8988T (cell line): ENCODE data around the gene CDKN2B-AS1.

Experiments used
- DNase-seq: peaks from one replicate; pipeline ENCODE4 v3.0.0; 2011

Gene CDKN2B-AS1

DNA sequence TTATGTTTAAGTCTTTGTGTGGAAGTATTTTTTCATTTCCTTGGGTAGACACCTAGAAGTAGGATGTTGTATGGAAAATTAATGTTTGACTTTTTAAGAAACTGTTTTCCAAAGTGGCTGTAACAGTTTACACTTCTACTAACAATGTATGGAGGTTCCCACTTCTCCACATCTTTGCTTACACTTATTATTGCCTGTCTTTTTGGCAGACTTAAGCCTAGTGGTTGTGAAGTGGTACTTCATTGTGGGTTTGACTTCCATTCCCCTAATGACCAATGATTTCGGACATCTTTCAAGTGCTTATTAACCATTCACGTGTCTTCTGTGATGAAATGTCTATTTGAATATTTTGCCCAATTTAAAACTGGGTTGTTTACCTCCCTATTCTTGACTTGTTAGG, 106.0 kb downstream of the CDKN2B-AS1 start:
- DNase-seq: no peak

- no peak for DNase-seq
These were observed 107.8 kb downstream of the CDKN2B-AS1 start for GRCh38 chr9:22102146-22103053.

GRCh38 chr9:22103685-22104575, 109.3 kb downstream of the CDKN2B-AS1 start:
- DNase-seq: no peak

- DNase-seq: no peak
These were observed 110.6 kb downstream of the CDKN2B-AS1 start for GRCh38 chr9:22105005-22105722.

- no peak for DNase-seq
These were observed 112.8 kb downstream of the CDKN2B-AS1 start for GRCh38 chr9:22107202-22108045.

- DNase-seq: no peak
These were observed 114.2 kb downstream of the CDKN2B-AS1 start for GRCh38 chr9:22108581-22109370.

DNA sequence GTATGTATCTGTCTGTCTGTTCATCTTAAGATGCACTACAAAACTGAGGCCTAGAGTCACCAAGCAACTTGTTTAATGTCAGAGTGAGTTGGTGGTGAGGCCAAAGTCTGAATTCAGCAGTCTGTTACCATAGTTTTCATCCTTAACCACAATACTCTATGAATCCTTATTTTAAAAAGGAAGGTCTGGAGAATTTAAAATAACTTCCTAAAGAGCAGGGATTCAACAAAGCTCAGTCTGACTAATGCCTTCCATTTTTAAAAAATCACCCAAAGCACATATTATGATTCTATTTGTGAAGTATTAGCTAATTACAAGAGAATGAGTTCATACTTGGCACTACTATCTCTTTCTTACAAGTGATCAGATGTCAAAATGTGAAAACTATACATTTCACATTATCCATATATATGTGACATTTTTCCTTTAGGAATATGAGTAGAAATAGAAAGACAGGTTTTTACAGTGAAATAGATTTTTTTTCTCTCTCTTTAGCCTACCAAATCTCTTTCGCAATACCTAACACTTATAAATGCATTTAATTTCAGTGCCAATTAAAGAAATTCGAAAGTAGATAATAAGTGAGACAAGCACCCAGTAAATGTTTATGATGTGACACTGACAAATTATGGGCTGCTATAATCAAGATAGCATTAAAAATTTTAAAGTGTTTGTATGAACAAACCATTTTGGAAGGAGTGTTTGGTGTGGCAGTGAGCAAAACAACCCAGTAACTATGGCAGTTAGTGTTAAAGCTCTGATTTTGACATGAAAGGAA, 116.8 kb downstream of the CDKN2B-AS1 start:
- no peak for DNase-seq

GRCh38 chr9:22111954-22112247, 117.3 kb downstream of the CDKN2B-AS1 start:
- DNase-seq: no peak

DNA sequence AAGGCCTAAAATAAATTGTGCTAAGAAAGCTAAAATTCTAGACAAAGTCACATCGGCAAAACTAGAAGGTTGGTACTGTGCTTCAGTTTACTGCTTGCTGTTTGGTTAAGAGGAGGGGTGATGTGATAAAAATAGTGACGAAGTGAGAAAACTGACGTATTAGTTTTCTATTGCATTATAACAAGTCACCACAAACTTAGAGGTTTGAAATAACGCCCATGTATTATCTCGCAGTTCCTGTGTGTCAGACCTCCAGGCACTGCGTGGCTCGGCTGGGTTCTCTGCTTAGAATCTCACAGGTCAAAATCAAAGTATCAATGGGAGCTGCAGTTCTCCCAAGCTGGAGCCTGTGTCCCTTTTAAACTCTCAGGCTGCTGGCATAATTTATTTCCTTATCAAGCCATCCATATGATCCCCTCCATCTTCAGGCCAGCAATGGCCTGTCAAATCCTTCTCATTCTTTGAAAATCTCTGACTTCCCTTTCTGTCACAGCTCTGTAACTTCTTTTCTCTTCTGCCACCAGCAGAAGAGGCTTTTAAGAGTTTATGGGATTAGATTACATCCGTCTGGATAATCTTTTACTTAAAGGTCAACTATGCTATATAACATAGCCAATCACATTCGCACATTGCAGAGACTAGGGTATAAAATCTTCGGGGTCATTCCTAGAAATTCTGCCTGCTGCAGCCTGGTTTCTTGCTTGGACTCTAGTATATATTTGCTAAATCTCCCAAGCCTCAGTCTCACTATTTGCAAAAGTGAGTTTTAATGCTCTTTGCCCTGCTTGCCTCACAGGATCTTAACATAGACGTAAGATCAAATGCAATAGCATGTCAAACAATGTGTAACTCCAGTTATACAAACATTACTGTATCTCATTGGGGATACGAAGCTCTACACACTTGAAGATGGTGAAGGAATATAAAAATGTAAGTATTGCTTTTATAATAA, 118.6 kb downstream of the CDKN2B-AS1 start:
- no peak for DNase-seq

- no peak for DNase-seq
These were observed 120.4 kb downstream of the CDKN2B-AS1 start for GRCh38 chr9:22114956-22115355.

DNA sequence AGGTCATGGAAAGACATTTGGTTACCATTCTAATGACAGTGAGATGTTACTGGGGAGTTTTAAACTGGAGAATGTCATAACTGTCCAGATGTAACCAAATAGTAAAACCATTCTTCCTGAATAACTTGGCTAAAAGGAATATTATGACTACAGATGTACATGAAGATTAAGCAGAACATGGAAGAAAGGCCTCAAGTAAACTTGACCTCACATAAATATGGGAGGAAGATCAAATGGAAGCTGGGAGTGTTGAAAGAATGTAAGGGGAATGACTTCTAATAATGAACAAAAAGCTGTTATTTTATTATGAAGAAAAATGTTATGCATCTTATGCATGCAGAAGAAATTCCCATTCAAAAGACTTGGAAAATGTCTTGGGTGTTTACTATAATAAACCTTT, 122.2 kb downstream of the CDKN2B-AS1 start:
- DNase-seq: no peak

DNA sequence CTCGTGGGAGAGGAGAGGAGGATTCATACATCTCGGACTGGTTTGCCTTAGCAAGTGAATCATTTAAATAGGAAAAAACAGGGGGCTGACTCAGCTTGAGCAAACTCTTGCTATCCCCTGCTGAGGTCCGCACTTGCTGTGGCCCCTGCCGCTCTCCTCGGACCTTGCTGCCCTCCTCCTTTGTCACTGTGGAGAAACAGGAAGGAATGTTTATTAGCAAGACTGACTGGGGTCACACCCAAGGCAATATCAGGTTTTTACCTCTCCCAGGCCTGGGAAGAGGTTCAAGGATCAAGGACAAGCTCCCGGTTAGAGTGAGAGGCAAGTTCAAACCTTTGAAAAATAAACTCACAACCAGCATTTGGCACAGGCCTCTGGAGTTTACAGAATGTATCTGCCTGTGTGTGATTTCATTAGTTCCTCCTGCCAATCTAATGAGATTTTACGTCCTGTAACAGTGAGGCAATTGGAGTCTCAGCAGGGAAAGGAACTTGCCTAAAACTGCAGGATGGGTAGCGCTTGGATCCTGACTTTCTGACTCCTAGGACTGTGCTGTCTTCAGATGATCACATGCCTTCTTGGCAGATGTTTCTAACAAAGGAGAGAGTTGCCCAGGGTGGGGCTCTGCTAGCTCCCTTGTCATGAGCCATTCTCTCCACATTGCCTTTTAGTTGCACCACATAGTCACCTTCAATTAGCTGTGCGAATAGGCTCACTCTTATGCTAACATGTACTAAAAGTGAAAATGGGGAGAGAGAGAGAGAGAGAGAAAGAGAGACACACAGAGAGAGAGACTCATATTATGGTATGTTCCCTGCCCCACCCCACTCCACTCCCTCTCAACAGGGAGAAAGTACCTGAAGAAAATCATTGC, 123.2 kb downstream of the CDKN2B-AS1 start:
- no peak for DNase-seq

DNA sequence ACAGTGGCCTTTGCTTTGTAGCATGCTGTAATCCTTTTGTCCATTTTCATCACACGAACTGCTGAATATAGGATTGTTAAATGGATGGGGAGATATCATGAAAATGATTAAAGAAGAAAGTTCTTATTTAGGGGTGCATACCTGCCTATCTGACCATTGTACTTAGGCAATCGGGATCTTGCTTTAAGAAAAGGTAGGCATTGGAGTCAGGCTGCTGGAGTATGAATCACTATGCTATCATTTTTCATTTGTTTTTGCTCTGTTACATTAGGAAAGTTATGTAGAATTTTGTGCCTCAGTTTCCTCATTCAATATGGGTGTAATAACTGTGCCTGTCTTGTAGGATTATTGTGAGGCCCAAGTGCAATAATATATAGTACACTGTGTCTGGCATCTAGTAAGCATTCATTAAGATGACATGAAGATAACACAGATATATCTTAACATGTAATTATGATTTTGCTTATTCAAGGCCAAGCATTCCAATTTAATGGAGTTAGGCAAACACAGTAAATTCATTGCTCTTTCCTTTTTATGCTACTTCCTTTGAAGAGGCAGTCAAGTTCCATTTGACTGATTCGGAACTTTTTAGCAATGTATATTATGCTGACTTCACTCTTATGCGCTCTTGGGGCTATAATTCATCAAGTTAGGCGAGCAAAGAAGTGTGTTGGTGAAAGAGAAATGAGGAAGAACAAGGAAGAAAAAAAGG, 124.4 kb downstream of the CDKN2B-AS1 start:
- DNase-seq: no peak

DNA sequence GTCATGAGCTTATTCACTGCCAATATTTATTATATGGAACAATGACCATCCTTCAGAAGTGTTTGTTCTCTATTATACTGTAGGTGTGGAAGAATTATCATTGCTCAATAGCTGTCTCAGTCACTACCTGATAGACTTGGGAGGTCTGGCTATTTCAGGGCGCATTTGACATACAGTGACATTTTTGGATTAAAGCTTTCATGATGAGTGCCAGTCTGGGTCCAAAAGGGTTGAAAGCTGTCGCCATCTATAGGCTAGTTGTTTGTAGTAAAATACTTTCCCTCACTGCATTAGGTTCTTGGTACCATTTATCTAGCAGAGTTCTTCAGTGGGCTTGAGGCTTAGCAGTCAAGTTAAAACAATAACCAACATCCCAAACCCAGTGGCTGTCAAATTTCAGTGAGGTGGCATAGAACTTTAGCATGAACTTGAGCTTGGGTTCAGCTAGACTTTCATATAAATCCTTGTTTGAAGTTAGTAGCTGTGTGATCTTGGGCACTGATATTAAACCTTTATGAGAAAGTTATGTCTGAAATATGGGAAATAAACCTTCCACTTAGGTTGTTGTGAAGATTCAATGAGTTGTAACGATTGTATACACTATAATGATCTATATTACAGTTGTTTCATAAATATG, 125.0 kb downstream of the CDKN2B-AS1 start:
- no peak for DNase-seq

GRCh38 chr9:22120159-22120549, 125.6 kb downstream of the CDKN2B-AS1 start:
- DNase-seq: no peak

- no peak for DNase-seq
These were observed 126.0 kb downstream of the CDKN2B-AS1 start for GRCh38 chr9:22120595-22120994.
